ENCODE data around the gene MKKS.
"Not testable (repeated sequence)": the region's sequence is repeated elsewhere in the genome, so short reads cannot be mapped to it uniquely, and the experiment has no call there.

The MKKS gene

GRCh38 chr20:10411673-10412072 lies 22.3 kb downstream of the MKKS start:
- DNase-seq, result no peak

DNA sequence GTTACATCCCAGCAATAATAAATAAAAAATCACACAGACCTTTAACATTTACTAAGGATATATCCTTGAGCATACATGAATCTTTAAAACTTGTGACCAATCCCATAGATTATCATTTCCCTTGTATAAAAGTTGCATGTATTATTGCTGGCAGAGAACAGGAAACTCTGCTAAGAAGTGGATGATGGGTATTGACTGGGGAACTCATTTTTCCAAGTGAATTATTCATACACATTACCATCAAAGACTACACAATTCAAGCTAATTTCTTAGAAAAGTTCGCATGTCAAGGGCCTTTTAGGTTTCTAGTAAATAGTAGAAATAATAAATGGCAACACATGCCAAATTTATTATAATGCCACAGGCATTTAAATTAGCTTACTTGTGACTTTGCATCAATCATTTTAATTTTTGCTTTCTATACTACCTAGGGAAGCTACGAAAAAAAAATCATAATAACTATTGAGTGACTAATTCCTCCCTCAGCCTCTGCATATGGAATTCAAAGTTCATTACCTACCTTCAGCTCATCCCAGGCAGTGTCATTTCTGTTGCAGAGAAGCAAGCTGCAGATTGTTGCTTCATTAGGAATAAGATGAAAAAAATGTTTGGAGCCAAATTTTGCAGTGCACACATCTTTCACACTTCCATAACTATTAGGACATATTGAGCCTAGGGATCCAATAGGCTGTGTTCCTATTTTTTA lies 25.8 kb downstream of the MKKS start:
- no peak for DNase-seq

- no peak for DNase-seq
Observed at GRCh38 chr20:10404959-10405530, 29.0 kb downstream of the MKKS start.

DNA sequence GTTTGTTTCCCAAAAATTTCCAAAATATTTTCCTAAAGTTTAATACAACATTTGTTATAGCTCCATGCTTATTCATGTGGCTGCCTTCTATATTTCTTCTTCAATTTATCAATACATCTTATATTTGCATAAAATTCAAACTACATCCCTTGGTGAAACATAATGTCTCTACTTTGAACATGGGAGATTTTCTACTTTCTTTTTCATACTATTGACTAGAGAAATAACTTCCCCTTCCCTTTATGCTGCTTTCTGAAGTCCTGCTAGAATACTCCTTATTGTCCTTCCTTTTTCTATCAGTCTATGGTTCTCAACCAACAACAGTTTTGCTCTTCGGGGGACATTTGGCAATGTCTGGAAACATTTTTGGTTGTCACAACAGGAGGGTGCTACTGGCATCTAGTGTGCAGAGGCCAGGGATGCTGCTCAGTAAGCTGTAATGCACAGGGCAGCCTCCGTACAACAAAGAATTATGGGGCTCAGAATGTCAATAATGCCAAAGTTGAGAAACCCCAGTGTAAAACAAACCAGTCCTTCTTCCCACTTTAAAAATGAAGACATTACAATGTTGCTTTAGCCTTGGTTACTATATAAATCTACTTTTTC lies 29.9 kb downstream of the MKKS start:
- peak; percentile 8 for DNase-seq

- no peak for DNase-seq
Observed at GRCh38 chr20:10402938-10403608, 30.9 kb downstream of the MKKS start.

DNA sequence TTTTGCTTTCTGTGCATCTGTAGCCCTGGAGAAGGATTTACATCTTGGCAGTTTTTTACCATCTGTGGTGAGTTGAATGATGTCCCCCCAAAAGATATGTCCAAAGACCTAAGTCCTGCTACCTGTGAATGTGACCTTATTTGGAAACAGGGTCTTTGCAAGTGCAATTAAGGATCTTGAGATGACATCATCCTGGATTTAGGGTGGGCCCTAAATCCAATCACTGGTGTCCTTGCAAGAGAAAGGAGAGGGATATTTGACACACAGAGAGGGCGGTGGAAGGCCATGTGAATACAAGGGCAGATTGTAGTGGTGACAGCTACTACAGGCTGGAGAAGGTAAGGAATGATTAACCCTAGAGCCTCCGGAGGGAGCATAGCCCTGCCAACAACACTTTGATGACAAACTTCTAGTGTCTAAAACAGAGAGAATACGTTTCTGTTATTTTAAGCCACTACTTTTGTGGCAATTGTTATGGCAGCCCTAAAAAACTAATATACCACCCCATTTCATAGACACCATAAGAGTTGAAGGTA lies 35.1 kb downstream of the MKKS start:
- DNase-seq, result no peak

DNA sequence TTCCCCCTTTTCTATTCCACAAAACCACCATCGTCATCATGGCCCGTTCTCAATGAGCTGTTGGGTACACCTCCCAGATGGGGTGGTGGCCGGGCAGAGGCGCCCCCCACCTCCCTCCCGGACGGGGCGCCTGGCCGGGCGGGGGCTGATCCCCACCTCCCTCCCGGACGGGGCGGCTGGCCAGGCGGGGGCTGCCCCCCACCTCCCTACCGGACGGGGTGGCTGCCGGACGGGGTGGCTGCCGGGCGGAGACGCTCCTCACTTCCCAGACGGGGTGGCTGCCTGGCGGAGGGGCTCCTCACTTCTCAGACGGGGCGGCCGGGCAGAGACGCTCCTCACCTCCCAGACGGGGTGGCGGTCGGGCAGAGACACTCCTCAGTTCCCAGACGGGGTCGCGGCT lies 39.3 kb downstream of the MKKS start:
- not testable (repeated sequence) for DNase-seq

DNA sequence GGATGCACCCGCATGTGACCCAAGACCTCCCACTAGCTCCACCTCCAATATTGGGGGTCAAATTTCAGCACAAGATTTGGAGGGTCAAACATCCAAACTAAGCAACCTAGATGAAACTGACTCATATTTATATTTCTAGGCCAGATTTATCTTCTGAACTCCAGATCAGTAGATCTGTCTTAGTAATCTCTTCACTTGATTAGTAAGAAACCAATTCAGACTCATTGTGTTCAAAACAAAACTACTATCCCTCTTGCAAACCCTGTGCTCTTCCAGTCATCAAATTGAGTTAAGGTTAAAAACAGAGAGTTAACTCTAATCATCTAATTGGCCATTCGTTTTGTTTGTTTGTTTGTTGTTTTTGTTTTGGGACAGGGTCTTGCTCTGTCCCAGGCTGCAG lies 43.3 kb downstream of the MKKS start:
- DNase-seq, result no peak

DNA sequence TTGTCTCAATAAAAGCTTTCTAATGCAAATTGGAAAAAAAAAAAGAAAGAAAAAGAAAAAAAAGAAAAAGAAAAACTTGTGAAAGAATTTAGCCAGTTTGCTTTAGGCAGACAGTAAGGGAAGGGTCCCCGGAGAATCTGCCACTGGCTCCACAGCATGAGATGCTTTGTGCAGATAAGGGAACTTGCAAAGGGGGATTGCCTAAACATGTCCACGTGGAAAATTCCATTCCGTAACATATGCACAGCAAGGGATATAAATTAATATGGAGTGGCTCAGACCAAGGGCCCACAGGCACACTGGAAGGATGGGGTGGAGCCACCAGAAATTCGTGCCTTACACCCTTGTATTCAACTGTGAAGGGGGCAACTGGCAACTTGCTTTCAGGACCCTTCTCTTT lies 45.4 kb downstream of the MKKS start:
- DNase-seq, result no peak

GRCh38 chr20:10387686-10388085 lies 46.3 kb downstream of the MKKS start:
- DNase-seq, result no peak

DNA sequence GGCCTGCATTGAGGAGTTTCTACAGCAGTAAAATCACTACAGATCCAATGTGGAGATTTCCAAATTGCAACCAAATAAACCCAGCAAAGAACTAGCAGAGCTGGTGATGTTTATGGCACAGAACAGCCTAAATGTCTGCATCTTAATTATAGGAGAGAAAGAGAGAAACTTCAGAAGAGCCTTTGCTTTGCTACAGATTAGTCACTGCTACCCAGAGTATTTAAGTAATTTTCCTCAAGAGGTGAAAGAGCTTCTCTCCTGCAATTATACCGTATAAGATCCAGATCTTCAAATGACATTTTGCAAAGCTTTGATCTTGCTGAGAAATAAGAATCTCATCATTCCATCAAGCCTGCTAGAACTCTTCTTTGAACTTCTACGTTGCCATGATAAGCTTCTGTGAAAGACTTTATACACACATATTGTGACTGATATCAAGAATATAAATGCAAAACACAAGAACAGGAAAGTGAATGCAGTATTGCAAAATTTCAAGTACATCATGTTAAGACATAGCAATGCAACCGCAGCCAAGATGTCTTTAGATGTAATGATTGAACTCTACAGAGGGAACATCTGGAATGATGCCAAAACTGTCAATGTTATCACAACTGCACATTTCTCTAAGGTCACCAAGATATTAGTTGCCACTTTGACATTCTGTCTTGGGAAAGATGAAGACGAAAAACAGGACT lies 48.0 kb downstream of the MKKS start:
- peak; percentile 45 for DNase-seq

DNA sequence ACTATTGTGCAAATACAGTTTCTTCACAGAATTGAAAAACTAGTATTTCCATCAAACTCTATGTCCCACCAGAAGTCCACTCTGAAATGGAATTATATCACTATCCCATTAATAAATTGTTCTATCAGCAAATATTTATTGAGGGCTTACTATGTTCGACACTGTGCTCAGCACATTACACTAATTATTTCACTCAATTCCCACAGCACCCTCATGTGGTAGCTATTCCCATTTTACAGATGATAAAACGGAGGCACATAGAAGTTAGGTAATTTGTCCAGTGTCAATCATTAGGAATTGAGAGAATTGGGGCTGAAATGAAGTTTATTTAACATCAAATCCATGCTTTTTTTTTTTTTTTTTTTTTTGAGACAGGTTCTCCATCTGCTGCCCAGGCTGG lies 52.5 kb downstream of the MKKS start:
- DNase-seq, result no peak

DNA sequence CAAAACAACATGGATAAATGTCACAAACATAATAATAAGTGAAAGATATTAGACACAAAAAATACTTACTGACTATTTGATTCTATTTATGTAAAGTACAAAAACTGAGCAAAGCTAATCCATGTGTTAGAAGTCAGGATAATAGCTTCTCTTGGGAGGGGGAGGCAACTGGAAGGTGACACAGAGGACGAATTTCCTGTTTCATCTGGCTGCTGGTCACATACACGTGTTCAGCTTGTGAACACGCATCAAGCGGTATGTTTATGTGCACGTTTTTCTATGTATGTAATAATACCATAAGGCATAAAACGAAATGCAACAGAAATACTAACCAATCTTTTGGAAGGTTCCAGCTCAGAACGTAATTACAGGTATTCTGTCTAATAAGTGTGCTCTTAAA lies 54.3 kb downstream of the MKKS start:
- no peak for DNase-seq

- DNase-seq, result no peak
Observed at GRCh38 chr20:10376270-10377075, 57.5 kb downstream of the MKKS start.

GRCh38 chr20:10375191-10375590 lies 58.8 kb downstream of the MKKS start:
- no peak for DNase-seq

DNA sequence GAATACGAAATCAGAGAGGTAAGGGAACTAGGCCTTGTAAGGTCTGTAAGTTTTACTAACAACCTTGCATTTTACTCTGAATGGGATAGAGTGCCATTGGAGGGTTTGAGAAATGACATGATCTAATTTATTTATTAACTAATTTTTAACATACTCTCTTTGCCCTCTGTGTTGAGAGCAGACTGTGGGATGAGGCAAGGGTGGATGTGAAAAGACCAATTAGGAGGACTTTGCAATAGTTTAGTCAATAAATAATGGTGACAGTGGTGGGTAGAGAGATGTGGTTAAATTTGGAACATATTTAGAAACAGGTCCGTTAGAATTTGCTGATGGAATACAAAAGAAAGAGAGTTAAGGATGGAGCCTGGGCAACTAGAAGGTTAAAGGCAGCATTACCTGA lies 60.0 kb downstream of the MKKS start:
- DNase-seq, result no peak

DNA sequence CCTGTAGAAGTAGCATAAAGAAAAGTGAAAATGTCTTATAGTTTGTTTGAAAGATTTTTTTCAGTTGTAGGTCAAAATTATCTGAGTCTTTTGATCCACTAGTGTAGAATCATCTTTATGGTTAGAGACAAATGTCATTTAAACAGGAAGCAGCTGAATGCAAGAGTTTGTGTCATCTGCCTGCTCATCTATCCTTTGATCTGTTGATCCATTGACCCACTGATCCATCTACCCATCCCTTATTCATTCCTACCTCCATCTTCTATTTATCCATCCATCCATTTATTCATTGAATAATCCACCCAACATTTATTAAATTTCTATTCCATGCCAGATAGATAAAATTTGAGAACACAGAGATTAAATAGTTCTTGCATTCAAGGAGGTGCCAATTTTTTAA lies 62.6 kb downstream of the MKKS start:
- DNase-seq, result no peak

DNA sequence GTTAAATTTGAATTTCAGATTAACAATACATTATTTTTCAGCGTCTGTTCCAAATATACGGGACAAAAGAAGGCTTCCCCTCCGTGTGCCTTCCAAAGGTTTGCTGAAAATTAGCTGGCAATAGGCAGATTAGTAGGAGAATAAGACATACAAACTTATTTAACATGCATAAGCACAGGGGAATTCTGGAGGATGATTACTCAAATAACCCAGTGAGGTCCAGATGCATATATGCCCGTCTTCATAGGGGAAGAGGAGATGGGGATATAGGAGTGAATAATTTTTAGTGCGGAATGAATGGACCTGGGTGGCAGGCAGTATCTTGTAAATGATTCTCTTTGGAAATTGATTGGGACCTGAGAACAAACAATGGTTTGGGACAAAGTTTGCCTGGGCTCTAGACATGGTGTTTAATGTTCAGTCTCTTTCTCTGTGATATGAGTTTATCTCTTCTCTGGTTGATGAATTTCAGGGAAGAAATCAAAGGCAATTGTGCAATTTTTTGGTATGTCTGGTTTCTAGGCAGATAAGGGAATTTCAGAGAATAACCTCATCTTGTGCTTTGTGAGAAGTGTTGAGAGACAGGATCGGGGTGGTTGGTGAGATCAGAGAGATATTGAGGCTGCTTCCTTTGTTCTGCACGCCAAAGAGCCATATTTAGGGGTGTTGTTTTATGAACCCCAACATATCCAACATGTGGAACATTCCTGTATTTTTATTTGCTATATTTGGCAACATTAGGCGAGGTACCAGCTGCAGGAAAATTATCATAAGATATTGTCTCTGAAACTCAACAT lies 63.7 kb downstream of the MKKS start:
- peak; percentile 62 for DNase-seq

DNA sequence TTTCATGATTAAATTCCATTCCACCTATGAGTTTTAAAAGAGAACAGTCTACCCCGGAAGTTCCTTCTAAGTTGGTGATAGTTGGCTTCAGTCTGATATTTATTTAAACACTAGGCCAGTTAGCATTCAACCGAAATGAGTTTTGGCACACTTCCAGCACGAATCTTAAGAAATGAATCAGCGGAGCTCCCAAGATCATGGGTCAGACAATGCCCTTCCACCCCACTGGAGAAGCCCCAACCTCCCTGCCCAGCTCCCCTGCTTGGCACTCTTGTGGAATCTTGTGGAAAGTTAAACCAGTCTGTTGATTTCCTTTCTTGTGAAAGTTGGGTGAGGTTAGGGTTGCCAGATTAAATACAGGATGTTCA lies 64.3 kb downstream of the MKKS start:
- DNase-seq, result no peak

DNA sequence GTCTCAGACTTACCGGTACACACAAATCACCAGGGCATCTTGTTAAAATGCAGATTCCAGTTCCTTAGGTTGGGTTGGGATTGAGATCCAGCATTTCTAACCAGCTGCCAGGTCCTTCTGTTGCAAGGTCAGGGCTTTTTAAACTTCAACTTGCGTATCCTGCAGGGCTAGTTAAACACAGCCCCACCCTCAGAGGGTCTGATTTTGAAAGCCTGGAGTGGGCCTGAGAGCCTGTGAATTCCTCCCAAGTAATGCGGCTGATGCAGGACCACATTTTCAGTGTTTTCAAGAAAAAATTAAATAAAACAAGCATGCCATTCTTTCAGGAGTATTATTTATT lies 65.3 kb downstream of the MKKS start:
- DNase-seq, result no peak

DNA sequence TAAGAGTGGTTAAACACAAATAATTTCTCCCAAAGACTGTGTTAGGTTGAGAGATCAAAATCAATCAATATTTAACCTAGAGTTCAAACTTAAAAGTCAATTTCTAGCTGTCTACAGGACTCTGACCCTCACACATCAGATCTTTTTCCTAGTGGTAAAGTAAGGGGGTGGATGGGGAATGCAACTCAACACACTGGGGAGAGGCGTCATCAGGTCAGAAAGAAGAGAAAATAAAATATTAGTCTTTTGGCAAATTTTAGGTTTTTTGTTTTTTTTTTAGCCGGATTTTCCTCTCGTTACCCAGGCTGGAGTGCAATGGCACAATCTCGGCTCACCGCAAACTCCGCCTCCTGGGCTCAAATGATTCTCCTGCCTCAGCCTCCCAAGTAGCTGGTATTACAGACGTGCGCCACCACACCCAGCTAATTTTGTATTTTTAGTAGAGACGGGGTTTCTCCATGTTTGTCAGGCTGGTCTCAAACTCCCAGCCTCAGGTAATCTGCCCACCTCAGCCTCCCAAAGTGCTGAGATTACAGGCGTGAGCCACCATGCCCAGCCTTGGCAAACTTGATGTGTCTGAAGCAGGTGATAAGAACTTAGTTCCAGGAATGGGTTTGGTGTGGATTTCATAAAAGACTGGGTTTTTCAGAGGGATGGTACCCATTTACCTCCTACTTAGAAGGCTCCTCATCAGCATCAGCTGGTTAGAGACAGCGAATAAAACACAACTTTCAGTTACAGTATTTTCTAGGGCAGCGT lies 65.9 kb downstream of the MKKS start:
- no peak for DNase-seq

All from hematopoietic multipotent progenitor cell treated with erythropoietin and hydrocortisone succinate and interleukin-3 and kit ligand, for 4 days (in vitro differentiated cells).